Keratinocyte (primary cell): Measurements from ENCODE around the gene ABCD3. TPM values are rescaled to one million over a fixed set of nuclear protein-coding genes. Genes with fewer than 3 reads are reported as not detected.
"Not testable (repeated sequence)": the region's sequence is repeated elsewhere in the genome, so short reads cannot be mapped to it uniquely, and the experiment has no call there.

Experiments
- DNase-seq: peaks from one replicate; pipeline ENCODE4 v3.0.0-alpha.2; 2011; ENCODE audit warnings: low read depth, missing footprints, low spot score
- FAIRE-seq: peaks from 2 replicates; lab custom pipeline; 2011; peaks lifted over from hg19 to GRCh38; lab: Jason Lieb, UNC
- H2AFZ ChIP-seq: 2 replicates; pipeline ENCODE4 v1.6.0; 2012; ENCODE audit warnings: low read length, control low read depth, inconsistent platforms; ENCODE audit not compliant: control insufficient read depth
- H3K27ac ChIP-seq: 2 replicates; pipeline ENCODE4 v1.5.1; 2011; ENCODE audit warnings: low read length; ENCODE audit not compliant: control insufficient read depth, insufficient read depth
- H3K27me3 ChIP-seq: 3 replicates; pipeline ENCODE4 v1.6.0; 2011; ENCODE audit warnings: low read length; ENCODE audit not compliant: control insufficient read depth, insufficient read depth; ENCODE audit errors: extremely low read depth
- H3K36me3 ChIP-seq, 2 experiments: 2 replicates in 1 of 2; 3 replicates in 1 of 2; pipeline ENCODE4 v1.5.1; 2011; ENCODE audit warnings: low read length in 2 of 2, mild to moderate bottlenecking in 1 of 2; ENCODE audit not compliant: control insufficient read depth in 2 of 2, insufficient read depth in 2 of 2; ENCODE audit errors: extremely low read depth in 1 of 2
- H3K4me1 ChIP-seq: 3 replicates; pipeline ENCODE4 v1.5.1; 2011; ENCODE audit warnings: low read length; ENCODE audit not compliant: control insufficient read depth, insufficient read depth; ENCODE audit errors: extremely low read depth
- H3K4me2 ChIP-seq: 3 replicates; pipeline ENCODE4 v1.6.0; 2011; ENCODE audit warnings: low read depth, low read length; ENCODE audit not compliant: control insufficient read depth, insufficient read depth; ENCODE audit errors: extremely low read depth
- H3K4me3 ChIP-seq, 3 experiments: fragments of 200-600 bp in 1 of 3; sonication (generic) in 1 of 3; 2 replicates in 2 of 3; 3 replicates in 1 of 3; pipeline ENCODE4 v1.5.1; 2011 to 2016; ENCODE audit warnings: low read length in 3 of 3, mild to moderate bottlenecking in 3 of 3, control low read depth in 2 of 3, inconsistent platforms in 1 of 3, low read depth in 1 of 3, mixed read lengths in 1 of 3, mixed run types in 1 of 3, moderate library complexity in 1 of 3; ENCODE audit not compliant: control insufficient read depth in 2 of 3, insufficient read depth in 2 of 3; ENCODE audit errors: extremely low read depth in 1 of 3
- H3K79me2 ChIP-seq: 2 replicates; pipeline ENCODE4 v1.6.0; 2012; ENCODE audit warnings: low read length; ENCODE audit not compliant: control insufficient read depth, insufficient read depth
- H3K9ac ChIP-seq: 3 replicates; pipeline ENCODE4 v1.6.0; 2011; ENCODE audit warnings: low read length; ENCODE audit not compliant: control insufficient read depth, insufficient read depth; ENCODE audit errors: extremely low read depth
- H3K9me1 ChIP-seq: 3 replicates; pipeline ENCODE4 v1.6.0; 2011; ENCODE audit warnings: low read length; ENCODE audit not compliant: control insufficient read depth, insufficient read depth; ENCODE audit errors: extremely low read depth
- H3K9me3 ChIP-seq: 2 replicates; pipeline ENCODE4 v1.5.1; 2012; ENCODE audit warnings: low read depth, low read length; ENCODE audit not compliant: control insufficient read depth
- H4K20me1 ChIP-seq: 3 replicates; pipeline ENCODE4 v1.6.0; 2011; ENCODE audit warnings: low read length; ENCODE audit not compliant: control insufficient read depth, insufficient read depth; ENCODE audit errors: extremely low read depth
- CTCF ChIP-seq, 3 experiments: IDR thresholded peaks in 1 of 3; conservative IDR thresholded peaks in 1 of 3; optimal IDR thresholded peaks in 1 of 3; 2 replicates in 2 of 3; 3 replicates in 1 of 3; pipeline versions ENCODE3 to v1.5.1; 2011; ENCODE audit warnings: low read length in 3 of 3, mild to moderate bottlenecking in 3 of 3, moderate library complexity in 2 of 3, control low read depth in 1 of 3, inconsistent platforms in 1 of 3; ENCODE audit not compliant: insufficient read depth in 2 of 3; ENCODE audit errors: extremely low read depth in 1 of 3
- EZH2 ChIP-seq: IDR thresholded peaks from one replicate; pipeline ENCODE4 v1.6.1; 2012; ENCODE audit warnings: inconsistent platforms, mild to moderate bottlenecking, low read length, moderate library complexity
- dilution Hi-C: fragments of 300-500 bp; cut with MboI; formaldehyde crosslinking; loops from one replicate; pipeline ENCODE4 v1.7.0; 2020; ENCODE audit warnings: low sequenced_read_pairs; ENCODE audit not compliant: extremely low pct_ligation_motif_present
- polyA plus RNA-seq, 5 experiments: library from polyadenylated mRNA; depleted of rRNA in 3 of 5; stranded (reverse) in 3 of 5; stranded (forward) in 1 of 5; unstranded in 1 of 5; fragments of >200 nt; gene quantifications; 1 replicate in 1 of 5; 2 replicates in 3 of 5; 3 replicates in 1 of 5; pipeline versions ENCODE4 v1.2.1 to v1.2.3, GENCODE V29; 2011 to 2012; ENCODE audit warnings: missing spikeins in 2 of 5, low read depth in 1 of 5, low replicate concordance in 1 of 5

Gene ABCD3
- polyA plus RNA-seq, 1 donor (not counting 4 experiments of a cell fraction or from before 2014, with no cell fraction given), result 34.9 TPM

- no peaks in the 10 kb centered on the region for H3K9me3 ChIP-seq
- no peaks in the 10 kb centered on the region for H3K9me1 ChIP-seq
- H3K27me3 ChIP-seq, result no peaks in the 10 kb centered on the region
- no peak for DNase-seq
- no peak overlapping the region for H2AFZ ChIP-seq
- no peaks in the 10 kb centered on the region for H4K20me1 ChIP-seq
- H3K4me2 ChIP-seq, result no peak overlapping the region
- dilution Hi-C loops, result no loop called here
- H3K36me3 ChIP-seq, result no peaks in the 10 kb centered on the region
- no peak overlapping the region for H3K4me3 ChIP-seq
- no peaks in the 10 kb centered on the region for H3K4me1 ChIP-seq
- H3K79me2 ChIP-seq, result peaks cover 64% of the 10 kb centered on the region
- FAIRE-seq, result no peak
- no peak overlapping the region for H3K9ac ChIP-seq
- no peak overlapping the region for H3K27ac ChIP-seq
- TF ChIP-seq EZH2 (no peak), CTCF (optimal IDR thresholded peaks at IDR 0.05 in 1 of 3, IDR thresholded peaks at IDR 0.05 in 1 of 3, conservative IDR thresholded peaks at IDR 0.05 in 1 of 3; ENCODE audit: extremely low read depth in 1 of 3, insufficient read depth in 2 of 3, low read length in 3 of 3) (no peak)
Observed at GRCh38 chr1:94438692-94439276, 20.6 kb downstream of the ABCD3 start.

GRCh38 chr1:94440088-94440487 lies 21.9 kb downstream of the ABCD3 start:
- Histone ChIP-seq H3K4me2 (no peak overlapping the region), H4K20me1 (peaks cover 2% of the 10 kb centered on the region), H3K9me3 (peaks cover 3% of the 10 kb centered on the region), H3K9ac (no peak overlapping the region), H3K36me3 (no peaks in the 10 kb centered on the region), H3K4me1 (no peaks in the 10 kb centered on the region), H3K9me1 (no peaks in the 10 kb centered on the region), H3K4me3 (no peak overlapping the region), H3K27me3 (no peaks in the 10 kb centered on the region), H2AFZ (no peak overlapping the region), H3K79me2 (peaks cover 69% of the 10 kb centered on the region), H3K27ac (no peak overlapping the region)
- dilution Hi-C loops, result no loop called here
- TF ChIP-seq CTCF (optimal IDR thresholded peaks at IDR 0.05 in 1 of 3, IDR thresholded peaks at IDR 0.05 in 1 of 3, conservative IDR thresholded peaks at IDR 0.05 in 1 of 3; ENCODE audit: extremely low read depth in 1 of 3, insufficient read depth in 2 of 3, low read length in 3 of 3) (no peak), EZH2 (no peak)
- DNase-seq, result no peak
- peak; percentile 20 for FAIRE-seq

- peaks cover 51% of the 10 kb centered on the region for H3K79me2 ChIP-seq
Observed at GRCh38 chr1:94443067-94443466, 24.9 kb downstream of the ABCD3 start.

GRCh38 chr1:94444819-94445218 lies 26.6 kb downstream of the ABCD3 start:
- H3K79me2 ChIP-seq, result peaks cover 43% of the 10 kb centered on the region
- H4K20me1 ChIP-seq, H3K4me3 ChIP-seq, H3K4me1 ChIP-seq, H2AFZ ChIP-seq, H3K36me3 ChIP-seq, H3K9ac ChIP-seq, dilution Hi-C loops, H3K27ac ChIP-seq, H3K9me3 ChIP-seq, H3K9me1 ChIP-seq, H3K4me2 ChIP-seq, FAIRE-seq, H3K27me3 ChIP-seq, DNase-seq: not testable (repeated sequence)

More at GRCh38 chr1:94443067-94443466, 24.9 kb downstream of the ABCD3 start:
- FAIRE-seq, H3K9me3 ChIP-seq, dilution Hi-C loops, H3K9me1 ChIP-seq, H3K4me1 ChIP-seq, H3K27ac ChIP-seq, H2AFZ ChIP-seq, H3K27me3 ChIP-seq, H3K4me3 ChIP-seq, DNase-seq, H4K20me1 ChIP-seq, H3K36me3 ChIP-seq, H3K9ac ChIP-seq, H3K4me2 ChIP-seq: not testable (repeated sequence)
